GM10266 (cell line): Measurements from ENCODE around the gene RAPGEF6.
"Not testable (repeated sequence)": the region's sequence is repeated elsewhere in the genome, so short reads cannot be mapped to it uniquely, and the experiment has no call there.

ENCODE experiments used
- DNase-seq: peaks from one replicate; pipeline ENCODE4 v3.0.0; 2012; ENCODE audit errors: extremely low spot score
- TF ChIP-seq, protein P1 (sequence below): IDR thresholded peaks from 2 replicates; pipeline ENCODE4 v1.5.1; 2012; ENCODE audit warnings: mild to moderate bottlenecking, low read depth; ENCODE audit not compliant: control insufficient read depth, insufficient read depth; ENCODE audit errors: missing control alignments

The RAPGEF6 gene

DNA sequence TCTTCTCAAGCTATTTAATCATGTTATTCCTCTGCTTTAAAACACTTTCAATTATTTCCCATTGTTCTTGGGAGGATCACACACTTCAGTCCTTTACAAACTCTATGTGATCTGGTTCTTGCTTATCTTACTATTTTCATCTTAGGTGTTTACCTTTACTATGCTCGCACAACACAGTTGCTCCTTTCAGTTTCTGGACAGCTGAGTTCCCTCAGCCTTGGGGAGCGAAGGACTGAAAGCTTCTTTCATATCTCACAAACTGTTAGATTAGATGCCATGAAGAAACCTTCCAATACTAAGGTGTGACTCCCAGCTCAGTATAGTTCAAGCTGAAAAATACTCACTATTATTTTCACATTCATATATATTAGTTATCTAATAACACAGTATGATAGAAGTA lies 253.3 kb downstream of the RAPGEF6 start:
- DNase-seq, result no peak
- TF ChIP-seq, protein P1, sequence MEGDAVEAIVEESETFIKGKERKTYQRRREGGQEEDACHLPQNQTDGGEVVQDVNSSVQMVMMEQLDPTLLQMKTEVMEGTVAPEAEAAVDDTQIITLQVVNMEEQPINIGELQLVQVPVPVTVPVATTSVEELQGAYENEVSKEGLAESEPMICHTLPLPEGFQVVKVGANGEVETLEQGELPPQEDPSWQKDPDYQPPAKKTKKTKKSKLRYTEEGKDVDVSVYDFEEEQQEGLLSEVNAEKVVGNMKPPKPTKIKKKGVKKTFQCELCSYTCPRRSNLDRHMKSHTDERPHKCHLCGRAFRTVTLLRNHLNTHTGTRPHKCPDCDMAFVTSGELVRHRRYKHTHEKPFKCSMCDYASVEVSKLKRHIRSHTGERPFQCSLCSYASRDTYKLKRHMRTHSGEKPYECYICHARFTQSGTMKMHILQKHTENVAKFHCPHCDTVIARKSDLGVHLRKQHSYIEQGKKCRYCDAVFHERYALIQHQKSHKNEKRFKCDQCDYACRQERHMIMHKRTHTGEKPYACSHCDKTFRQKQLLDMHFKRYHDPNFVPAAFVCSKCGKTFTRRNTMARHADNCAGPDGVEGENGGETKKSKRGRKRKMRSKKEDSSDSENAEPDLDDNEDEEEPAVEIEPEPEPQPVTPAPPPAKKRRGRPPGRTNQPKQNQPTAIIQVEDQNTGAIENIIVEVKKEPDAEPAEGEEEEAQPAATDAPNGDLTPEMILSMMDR, result no peak

- TF ChIP-seq, protein P1, result no peak
- no peak for DNase-seq
These were observed 254.0 kb downstream of the RAPGEF6 start for GRCh38 chr5:131381021-131381420.

- DNase-seq, result not testable (repeated sequence)
These were observed 254.8 kb downstream of the RAPGEF6 start for GRCh38 chr5:131380238-131380637.

GRCh38 chr5:131379723-131380122 lies 255.3 kb downstream of the RAPGEF6 start:
- DNase-seq, result no peak
- TF ChIP-seq, protein P1, result no peak

DNA sequence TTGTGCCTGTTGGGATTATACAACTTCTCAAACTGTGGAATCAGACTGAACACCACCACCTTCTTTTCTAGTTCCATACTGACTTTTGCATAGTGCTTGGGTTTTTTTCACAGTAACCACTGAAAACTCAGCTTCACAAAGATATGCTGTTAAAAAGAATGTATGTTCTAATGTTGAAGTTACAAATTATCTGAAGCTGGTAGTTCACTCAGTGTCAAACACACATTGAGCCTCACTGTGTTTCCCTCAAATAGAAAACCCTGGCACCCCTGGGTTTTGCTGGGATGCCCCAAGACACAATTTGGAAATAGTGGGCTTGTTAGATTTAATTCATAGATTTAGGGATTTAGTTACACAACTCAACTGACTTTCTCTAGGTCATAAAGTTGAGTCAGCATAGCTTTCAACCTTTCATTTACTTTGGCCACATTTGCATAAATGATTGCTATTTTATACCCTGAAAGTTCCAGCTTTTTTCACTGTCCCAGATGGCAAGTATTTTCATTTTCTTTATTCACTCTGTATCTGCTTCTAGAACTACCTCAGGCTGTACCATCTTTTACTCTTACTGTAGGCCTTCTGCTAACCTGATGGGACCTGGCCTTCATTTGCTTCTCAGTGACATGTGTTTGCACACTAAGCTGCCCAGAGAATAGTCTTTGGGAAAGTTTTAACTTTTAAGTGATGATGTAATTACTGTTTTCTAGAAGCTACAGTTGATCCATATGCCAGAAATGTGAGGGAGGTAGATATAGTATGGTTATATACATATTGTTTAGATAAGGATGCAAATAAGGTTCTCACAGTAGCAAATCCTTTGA lies 256.1 kb downstream of the RAPGEF6 start:
- no peak for DNase-seq
- TF ChIP-seq, protein P1, result no peak

DNA sequence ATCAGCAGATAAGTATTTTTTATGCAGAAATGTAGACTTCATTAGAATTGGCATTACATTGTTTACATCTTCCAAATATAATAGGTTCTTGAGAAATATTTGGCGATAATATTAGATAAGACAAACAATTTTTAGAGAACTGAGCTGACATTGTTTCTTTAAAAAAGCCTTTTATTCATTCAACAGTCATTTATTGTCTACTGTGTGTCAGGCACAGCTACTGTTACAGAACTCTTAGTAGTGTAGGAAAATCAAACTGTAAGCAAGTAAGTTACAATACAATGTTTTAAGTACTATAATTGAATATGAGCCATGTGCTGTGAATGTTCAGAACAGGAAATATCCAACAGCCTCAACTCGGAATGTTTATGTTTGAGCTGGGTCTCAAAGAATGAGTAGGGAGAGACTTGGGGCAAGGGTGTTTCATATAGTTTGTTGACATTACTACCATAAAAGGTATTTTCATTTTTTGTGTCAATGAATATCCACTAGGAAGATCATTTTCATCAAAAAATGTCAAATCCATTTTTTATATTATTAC lies 257.2 kb downstream of the RAPGEF6 start:
- no peak for DNase-seq
- TF ChIP-seq, protein P1, result no peak

DNA sequence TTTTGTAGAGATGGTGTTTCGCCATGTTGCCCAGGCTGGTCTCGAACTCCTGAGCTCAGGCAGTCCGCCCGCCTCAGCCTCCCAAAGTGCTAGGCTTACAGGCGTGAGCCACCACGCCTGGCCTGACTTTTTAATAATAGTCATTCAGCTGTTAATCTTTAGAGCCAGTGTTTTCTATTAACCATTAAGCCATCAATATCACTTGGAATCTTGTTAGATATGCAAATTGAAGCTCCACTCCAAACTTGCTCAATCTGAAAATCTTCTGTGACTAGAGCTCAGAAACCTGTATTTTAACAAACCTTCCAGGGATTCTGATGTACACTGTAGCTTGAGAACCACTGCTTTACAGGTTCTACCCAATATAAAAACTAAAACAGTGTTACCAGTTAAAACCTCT lies 257.7 kb downstream of the RAPGEF6 start:
- TF ChIP-seq, protein P1, result no peak
- no peak for DNase-seq

- no peak for DNase-seq
- TF ChIP-seq, protein P1, result no peak
These were observed 259.7 kb downstream of the RAPGEF6 start for GRCh38 chr5:131375351-131375750.
